Gastroesophageal sphincter (tissue), 4 donors: ENCODE data around the gene EEF1A2. TPM values are rescaled to one million over a fixed set of nuclear protein-coding genes. Genes with fewer than 3 reads are reported as not detected.

Source experiments
- ATAC-seq: fragments of 150-250 bp; one replicate; pipeline ENCODE4 v1.9.1; 2016; ENCODE audit warnings: mild to moderate bottlenecking, moderate library complexity
- H3K27ac ChIP-seq, 4 donors: fragments of 200-600 bp; sonication (generic) in 3 of 4; 1 replicate in 3 of 4; 2 replicates in 1 of 4; pipeline ENCODE4 v1.5.1; 2016 to 2019
- H3K27me3 ChIP-seq: fragments of 200-600 bp; sonication (generic); one replicate; pipeline ENCODE4 v1.5.1; 2019
- H3K36me3 ChIP-seq, 2 donors: fragments of 200-600 bp; sonication (generic); one replicate each; pipeline ENCODE4 v1.5.1; 2019; ENCODE audit warnings: control low read depth in 1 of 2
- H3K4me1 ChIP-seq, 3 donors: fragments of 200-600 bp; sonication (generic); 1 replicate in 2 of 3; 2 replicates in 1 of 3; pipeline ENCODE4 v1.5.1; 2016 to 2019; ENCODE audit warnings: control low read depth in 2 of 3
- H3K4me3 ChIP-seq, 2 donors: fragments of 200-600 bp; sonication (generic); one replicate each; pipeline ENCODE4 v1.5.1; 2019; ENCODE audit warnings: mild to moderate bottlenecking in 1 of 2, moderate library complexity in 1 of 2
- H3K9me3 ChIP-seq, 3 donors: fragments of 200-600 bp; sonication (generic); one replicate each; pipeline ENCODE4 v1.5.1; 2017 to 2019; ENCODE audit warnings: control low read depth in 2 of 3
- EP300 ChIP-seq: sonication (generic); formaldehyde crosslinking; IDR thresholded peaks from one replicate; pipeline ENCODE4 v1.6.1; 2017; ENCODE audit warnings: antibody characterized with exemption, mild to moderate bottlenecking
- POLR2A ChIP-seq, 2 donors: fragments of 450-650 bp; IDR thresholded peaks; one replicate each; pipeline ENCODE4 v1.6.1; 2017; ENCODE audit warnings: antibody characterized with exemption in 2 of 2, mild to moderate bottlenecking in 2 of 2, moderate library complexity in 1 of 2
- POLR2AphosphoS5 ChIP-seq: sonication (generic); formaldehyde crosslinking; IDR thresholded peaks from one replicate; pipeline ENCODE4 v1.6.1; 2017; ENCODE audit warnings: antibody characterized with exemption
- WGBS, 2 donors: methylation state at CpG; one replicate each; pipeline ENCODE4 v1.1.5; 2018; ENCODE audit warnings: low coverage in 1 of 2; 5-methylcytosine and 5-hydroxymethylcytosine counted together
- total RNA-seq, 4 donors: library from RNA; depleted of rRNA; stranded (reverse); fragments of >200 nt; gene quantifications; one replicate each; pipeline ENCODE4 v1.1.0, GENCODE V29; 2016
- TF ChIP-seq, protein P1 (sequence below), 4 experiments: fragments of 200-600 bp in 2 of 4; fragments of 450-650 bp in 2 of 4; sonication (generic) in 1 of 4; IDR thresholded peaks; one replicate each; pipeline ENCODE4 v1.5.1; 2017 to 2019; ENCODE audit warnings: antibody characterized with exemption in 4 of 4, mild to moderate bottlenecking in 2 of 4, moderate library complexity in 2 of 4

EEF1A2 gene
- total RNA-seq, 4 donors from 2014 or later, result 0.47 to 6.5 (median 3.4) TPM

- Histone ChIP-seq H3K36me3 (no peaks in the 10 kb centered on the region), H3K9me3 (no peaks in the 10 kb centered on the region), H3K4me3 (peak overlapping the region in 1 of 2 donors; percentile 42), H3K4me1 (peaks cover 0 to 36% (median 12%) of the 10 kb centered on the region in 3 donors), H3K27me3 (peaks cover 59% of the 10 kb centered on the region), H3K27ac (peak overlapping the region in 3 of 4 donors; percentile 25 to 52 (median 31))
- TF ChIP-seq, protein P1, sequence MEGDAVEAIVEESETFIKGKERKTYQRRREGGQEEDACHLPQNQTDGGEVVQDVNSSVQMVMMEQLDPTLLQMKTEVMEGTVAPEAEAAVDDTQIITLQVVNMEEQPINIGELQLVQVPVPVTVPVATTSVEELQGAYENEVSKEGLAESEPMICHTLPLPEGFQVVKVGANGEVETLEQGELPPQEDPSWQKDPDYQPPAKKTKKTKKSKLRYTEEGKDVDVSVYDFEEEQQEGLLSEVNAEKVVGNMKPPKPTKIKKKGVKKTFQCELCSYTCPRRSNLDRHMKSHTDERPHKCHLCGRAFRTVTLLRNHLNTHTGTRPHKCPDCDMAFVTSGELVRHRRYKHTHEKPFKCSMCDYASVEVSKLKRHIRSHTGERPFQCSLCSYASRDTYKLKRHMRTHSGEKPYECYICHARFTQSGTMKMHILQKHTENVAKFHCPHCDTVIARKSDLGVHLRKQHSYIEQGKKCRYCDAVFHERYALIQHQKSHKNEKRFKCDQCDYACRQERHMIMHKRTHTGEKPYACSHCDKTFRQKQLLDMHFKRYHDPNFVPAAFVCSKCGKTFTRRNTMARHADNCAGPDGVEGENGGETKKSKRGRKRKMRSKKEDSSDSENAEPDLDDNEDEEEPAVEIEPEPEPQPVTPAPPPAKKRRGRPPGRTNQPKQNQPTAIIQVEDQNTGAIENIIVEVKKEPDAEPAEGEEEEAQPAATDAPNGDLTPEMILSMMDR (IDR thresholded peaks at IDR 0.05), result peak in 3 of 4 experiments; percentile 95 to 97 (median 96)
- no peak for TF ChIP-seq POLR2AphosphoS5
- 0% methylated on average over 1 of the region's 34 CpGs; no CpG with 5 or more reads in 1 of the 2 donors for WGBS, 2 donors
- ATAC-seq, result peak; percentile 79
These were observed 38.8 kb upstream of the EEF1A2 start for GRCh38 chr20:63537525-63538203.

GRCh38 chr20:63536997-63537524 lies 38.2 kb upstream of the EEF1A2 start, which contains the start of gene PTK6:
PTK6 (minus strand) TSS chr20:63537376; CDS start chr20:63537314, 62 bp downstream.
- no peaks in the 10 kb centered on the region for H3K9me3 ChIP-seq
- ATAC-seq, result peak; percentile 33
- H3K4me3 ChIP-seq, result peak within 1 kb of the TSS in 1 of 2 donors; percentile 42
- peak within 1 kb of the TSS in 3 of 4 donors; percentile 25 to 52 (median 31) for H3K27ac ChIP-seq
- peaks cover 62% of the 10 kb centered on the region for H3K27me3 ChIP-seq
- H3K36me3 ChIP-seq, result no peaks in the 10 kb centered on the region
- H3K4me1 ChIP-seq, result peaks cover 0 to 36% (median 12%) of the 10 kb centered on the region in 3 donors
- TF ChIP-seq, protein P1 (IDR thresholded peaks at IDR 0.05), result no peak
- TF ChIP-seq EP300 (no peak), POLR2A (IDR thresholded peaks at IDR 0.05) (no peak), POLR2AphosphoS5 (no peak)
- WGBS, 2 donors, result no CpG with 5 or more reads among the region's 29 CpGs

- peaks cover 62% of the 10 kb centered on the region for H3K27me3 ChIP-seq
- peaks cover 0 to 36% (median 12%) of the 10 kb centered on the region in 3 donors for H3K4me1 ChIP-seq
- ATAC-seq, result no peak
- TF ChIP-seq POLR2A (IDR thresholded peaks at IDR 0.05) (no peak), POLR2AphosphoS5 (no peak), EP300 (no peak)
- TF ChIP-seq, protein P1 (IDR thresholded peaks at IDR 0.05), result no peak
- no peaks in the 10 kb centered on the region for H3K36me3 ChIP-seq
- H3K9me3 ChIP-seq, result no peaks in the 10 kb centered on the region
- H3K4me3 ChIP-seq, result no peak overlapping the region
- WGBS, 2 donors, result no CpG with 5 or more reads among the region's 35 CpGs
- H3K27ac ChIP-seq, result no peak overlapping the region
These were observed 37.5 kb upstream of the EEF1A2 start for GRCh38 chr20:63536241-63536977.

DNA sequence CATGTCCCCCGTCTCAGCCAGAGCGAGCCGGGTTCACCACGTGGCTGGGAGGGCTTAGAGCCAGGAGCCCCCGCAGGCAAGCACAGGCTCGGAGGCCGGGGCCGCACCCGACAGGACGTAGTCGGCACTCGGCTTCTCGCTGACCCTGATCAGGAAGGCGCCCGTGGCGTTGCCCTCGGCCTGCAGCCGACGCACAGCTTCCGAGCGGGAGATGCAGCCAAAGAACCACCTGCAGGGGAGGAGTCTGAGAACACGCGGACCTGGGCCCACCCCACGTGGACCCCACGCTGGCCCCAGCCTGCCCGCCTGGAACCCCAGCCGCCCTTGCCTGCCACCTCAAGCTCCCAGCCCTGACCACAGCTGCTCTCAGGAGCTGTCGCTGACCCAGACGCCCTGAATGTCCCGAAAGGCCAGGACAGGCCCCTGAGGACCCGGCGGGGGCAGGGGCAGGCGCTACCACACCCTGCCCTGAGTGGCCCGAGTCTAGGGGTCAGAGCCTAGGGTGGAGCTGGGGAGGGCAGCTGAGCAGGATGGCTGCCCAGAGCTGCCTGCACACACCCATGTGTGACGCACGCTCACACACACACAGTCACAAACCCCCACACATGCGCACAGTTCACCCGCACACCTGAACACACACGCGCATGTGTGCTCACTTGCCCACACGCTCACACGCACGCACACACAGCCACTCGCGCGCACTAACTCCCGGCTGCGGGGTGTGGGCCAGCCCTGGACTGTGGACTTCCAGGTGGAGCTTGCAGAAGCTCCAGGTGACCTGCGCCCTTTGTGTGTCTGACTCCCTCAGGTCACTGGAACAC lies 36.2 kb upstream of the EEF1A2 start:
- TF ChIP-seq, protein P1 (IDR thresholded peaks at IDR 0.05), result no peak
- TF ChIP-seq POLR2AphosphoS5 (no peak), POLR2A (IDR thresholded peaks at IDR 0.05) (no peak), EP300 (no peak)
- no peaks in the 10 kb centered on the region for H3K36me3 ChIP-seq
- H3K9me3 ChIP-seq, result no peaks in the 10 kb centered on the region
- H3K27ac ChIP-seq, result no peak overlapping the region
- WGBS, 2 donors, result 0 to 32% methylated on average over 1 to 19 of the region's 49 CpGs
- no peak overlapping the region for H3K4me3 ChIP-seq
- peaks cover 71% of the 10 kb centered on the region for H3K27me3 ChIP-seq
- H3K4me1 ChIP-seq, result peaks cover 0 to 36% (median 12%) of the 10 kb centered on the region in 3 donors
- ATAC-seq, result no peak
